NCI-H146 (cell line): ENCODE results near the gene FAM110C.
"Not testable (repeated sequence)": the region's sequence is repeated elsewhere in the genome, so short reads cannot be mapped to it uniquely, and the experiment has no call there.

Experiments used
- DNase-seq: peaks from one replicate; lab custom pipeline; 2025; lab: John Stamatoyannopoulos, UW

FAM110C gene

DNA sequence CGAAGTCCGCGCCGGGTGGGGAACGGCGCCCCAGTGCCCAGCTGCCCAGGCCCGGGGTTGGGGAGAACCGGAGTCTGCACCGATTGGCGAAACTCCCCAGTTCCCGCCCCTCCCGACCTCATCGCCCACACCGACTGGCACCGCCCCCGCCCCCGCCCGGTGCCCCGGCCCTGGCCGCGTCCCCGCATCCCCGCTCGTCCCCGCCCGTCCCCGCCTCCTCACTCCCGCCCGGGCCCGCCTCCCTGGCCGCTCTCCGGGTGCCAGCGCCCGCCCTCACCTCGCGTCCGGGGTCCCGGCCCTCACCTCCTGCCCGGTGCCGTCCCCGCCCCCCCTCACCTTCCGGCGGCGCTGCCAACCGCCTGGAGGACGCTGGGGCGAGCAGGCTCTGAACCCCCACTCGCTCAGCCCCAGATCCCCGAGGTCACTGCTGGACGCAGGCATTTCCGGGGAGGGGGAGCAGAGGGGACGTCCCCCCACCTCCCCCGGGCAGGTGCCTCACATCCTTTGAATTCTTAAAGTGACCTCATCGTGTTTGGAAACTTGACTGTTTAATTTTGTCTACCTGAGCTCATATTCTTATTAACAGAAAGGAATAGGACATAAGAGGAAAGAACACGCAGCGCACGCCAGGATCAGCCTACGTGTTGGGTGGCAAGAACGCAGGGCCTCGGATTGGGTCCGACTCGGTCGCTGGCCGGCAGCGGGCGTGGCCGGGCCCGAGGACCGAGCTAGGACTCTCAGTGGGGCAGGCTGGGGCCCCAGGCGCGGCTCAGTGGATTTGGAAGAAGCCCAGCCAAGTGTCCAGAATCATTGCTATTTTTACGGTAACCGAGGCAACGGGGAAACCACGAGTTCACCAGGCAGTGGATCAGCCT lies at the start of gene FAM110C:
TSS of gene FAM110C (minus strand) at position 35 of the 875 bp plus-strand sequence. CDS start 120 bp downstream, outside the sequence.
- peak; percentile 27 for DNase-seq

DNA sequence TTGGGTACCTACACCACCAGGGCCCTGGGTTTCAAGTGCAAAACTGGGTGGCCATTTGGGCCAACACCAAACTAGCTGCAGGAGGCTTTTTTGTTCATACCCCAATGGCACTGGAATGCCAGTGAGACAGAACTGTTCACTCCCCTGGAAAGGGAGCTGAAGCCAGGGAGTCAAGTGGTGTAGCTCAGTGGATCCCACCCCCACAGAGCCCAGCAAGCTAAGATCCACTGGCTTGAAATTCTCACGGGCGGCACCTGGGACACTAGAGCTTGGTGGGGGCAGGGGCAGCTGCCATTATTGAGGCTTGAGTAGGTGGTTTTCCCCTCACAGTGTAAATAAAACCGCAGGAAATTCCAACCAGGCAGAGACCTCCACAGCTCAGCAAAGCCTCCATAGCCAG lies 46.0 kb upstream of the FAM110C start:
- no peak for DNase-seq

DNA sequence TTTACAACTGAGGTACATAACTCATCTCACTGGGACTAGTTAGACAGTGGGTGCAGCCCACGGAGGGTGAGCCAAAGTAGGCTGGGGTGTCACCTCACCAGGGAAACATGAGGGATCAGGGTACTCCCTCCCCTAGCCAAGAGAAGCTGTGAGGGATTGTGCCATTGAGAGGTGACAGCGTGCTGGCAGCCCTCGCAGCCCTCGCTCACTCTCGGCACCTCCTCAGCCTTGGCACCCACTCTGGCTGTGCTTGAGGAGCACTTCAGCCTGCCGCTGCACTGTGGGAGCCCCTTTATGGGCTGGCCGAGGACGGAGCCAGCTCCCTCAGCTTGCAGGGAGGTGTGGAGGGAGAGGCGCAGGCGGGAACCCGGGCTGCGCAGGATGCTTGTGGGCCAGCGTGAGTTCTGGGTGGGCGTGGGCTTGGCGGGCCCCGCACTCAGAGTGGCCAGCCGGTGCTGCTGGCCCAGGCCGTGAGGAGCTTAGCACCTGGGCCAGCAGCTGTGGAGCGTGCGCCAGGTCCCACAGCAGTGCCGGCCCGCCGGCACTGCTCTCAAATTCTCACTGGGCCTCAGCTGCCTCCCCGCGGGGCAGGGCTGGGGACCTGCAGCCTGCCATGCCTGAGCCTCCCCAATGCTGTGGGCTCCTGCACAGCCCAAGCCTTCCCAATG lies 44.5 kb upstream of the FAM110C start:
- no peak for DNase-seq

DNA sequence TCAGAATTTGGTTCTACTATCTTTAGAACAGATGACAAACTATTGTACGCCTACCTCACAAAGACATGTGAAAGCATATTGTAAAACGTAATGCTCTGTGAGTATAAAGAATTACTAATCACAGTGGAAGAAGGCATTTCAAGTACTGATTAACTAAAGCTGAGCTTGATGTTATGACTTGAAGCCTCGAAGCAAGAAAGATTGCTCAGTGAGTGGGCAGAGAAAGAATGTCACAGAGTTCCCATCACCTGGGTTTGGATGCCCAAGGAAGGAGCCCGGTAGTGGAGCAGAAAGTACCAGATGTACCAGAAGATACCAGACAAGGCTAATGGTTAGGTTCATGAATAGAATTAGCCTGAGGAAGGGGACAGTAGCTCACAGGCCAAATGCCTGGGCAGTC lies 39.5 kb upstream of the FAM110C start:
- no peak for DNase-seq

DNA sequence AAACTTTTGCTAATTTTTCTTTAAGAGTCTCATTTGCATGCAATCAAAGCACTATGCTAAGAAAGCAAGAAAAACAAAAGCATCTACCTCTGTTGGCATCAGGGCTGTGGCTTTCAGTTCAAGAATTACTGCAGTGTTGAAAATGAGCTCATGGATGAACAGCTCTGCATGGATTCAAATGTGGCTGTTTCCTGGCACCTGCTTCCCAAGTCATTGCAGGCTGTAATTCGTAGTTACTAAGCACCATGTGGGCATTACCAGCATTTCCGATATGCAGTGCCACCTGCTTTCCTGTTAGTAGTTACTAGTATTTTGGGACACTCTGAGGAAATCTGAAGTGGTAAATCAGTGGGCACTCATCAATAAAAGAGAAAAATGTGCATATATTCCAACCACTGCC lies 37.8 kb upstream of the FAM110C start:
- no peak for DNase-seq

DNA sequence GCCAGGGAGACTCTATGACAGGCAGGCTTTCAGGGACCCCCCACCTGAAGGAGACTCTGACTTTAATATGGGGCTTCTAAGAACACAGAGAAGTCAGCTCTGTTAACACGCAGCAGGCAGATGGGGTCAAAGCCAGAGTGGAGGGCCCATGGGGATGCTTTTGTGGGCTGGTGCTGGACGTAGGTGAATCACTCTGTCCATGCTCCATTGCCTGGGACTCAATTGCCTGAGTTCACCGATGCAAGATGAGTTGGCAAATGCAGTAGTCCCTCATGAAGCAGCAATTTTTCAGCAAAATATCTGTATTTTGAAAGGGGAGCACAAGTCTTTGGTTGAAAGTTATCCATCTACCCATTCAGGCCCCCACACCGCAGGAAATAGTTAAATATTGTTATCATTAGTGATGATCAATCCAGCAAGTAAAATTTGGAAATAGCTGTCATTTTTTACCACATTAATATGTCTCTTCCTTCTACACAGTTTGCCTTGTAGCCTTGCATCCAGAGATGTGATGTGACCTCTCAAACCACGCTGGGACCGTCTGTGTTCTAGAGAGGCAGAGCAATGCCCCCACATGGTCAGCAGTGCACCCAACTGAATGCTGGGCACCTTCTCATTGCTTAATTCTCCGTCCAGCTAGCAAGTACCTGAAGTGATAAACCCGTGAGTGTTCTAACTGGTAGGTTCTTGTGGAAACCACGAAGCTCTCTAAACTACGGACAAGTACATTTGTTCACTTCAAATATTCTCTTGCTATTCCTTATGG lies 34.8 kb upstream of the FAM110C start:
- DNase-seq = no peak

- no peak for DNase-seq
Observed at GRCh38 chr2:80378-80777, 34.1 kb upstream of the FAM110C start.

DNA sequence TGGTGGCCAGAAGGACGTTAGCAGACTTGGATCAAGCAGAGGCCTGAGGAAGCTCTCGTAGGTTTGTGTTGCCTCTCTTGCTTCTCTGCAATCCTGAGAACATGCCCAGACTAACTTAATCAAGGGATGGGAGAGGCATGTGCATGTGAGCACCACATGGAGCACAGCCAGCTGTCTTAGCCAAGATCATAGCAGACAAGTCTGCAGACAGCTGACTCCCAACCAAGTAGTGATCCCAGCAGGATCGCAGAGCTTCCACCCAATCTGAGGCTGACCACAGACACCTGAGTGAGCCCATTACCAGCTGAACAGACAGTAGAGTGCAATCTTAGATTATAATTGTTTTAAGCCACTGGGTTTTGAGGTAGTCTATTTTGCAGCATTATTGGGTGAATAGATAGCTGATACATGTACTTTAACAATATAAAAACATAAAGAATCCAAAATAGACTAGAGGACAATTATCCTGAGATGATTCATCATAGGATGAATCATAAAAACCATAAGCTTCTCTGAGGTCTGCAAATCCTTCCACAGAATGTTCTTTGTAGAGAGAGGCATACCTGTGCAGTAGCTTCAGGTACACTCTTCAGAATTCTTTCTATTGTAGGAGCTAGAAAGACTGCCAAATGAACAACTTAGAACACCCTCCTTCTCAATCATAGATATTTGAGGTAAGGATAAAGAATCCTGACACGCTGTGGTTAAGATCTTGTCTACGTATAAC lies 25.2 kb upstream of the FAM110C start:
- no peak for DNase-seq

DNA sequence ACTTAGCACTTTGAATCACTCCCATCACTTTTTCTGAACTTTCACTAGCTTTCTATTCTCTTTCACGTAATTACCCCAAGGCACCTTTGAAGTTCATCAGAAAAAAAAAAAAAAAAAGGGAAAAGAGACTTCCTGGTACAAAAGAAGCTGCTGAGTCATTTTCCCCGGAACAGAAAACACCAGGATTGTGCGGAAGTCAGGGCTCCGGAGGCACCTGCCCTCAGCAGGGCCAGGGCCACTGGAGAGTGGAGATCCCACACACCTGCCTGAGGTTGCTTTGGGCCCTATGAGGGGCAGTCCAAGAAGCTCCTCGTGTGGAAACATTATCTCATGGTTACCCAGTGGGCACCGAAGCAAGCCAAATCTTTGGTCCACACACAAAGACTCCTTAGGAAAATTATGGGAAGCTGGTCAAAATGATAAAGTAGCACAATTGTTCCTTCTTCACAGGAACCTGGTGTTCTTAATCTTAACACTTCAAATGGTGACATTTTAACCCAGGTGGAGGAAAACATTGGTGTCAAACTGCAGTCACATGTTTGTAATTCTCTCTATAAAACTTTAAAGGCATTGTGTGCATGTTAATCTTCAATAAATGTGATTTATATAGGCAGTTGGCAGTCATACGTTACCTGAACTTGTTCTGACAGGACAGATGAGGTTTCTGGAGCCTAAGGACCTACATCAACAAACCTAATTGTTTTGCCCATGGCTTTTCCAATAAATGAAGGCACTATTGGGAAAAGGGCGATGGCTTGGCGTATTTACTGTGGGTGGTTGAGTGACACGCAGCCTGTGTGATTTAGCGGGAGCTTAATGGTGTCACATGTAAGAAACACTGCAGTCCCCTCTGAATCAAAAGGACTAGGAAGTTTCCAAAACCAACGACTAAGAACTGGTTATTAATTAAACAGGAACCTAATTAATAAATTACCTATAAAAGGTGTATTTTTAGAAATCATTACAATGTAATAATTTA lies 23.4 kb upstream of the FAM110C start:
- no peak for DNase-seq

GRCh38 chr2:68637-69036 lies 22.3 kb upstream of the FAM110C start:
- DNase-seq = not testable (repeated sequence)

- DNase-seq = no peak
Observed at GRCh38 chr2:66853-67252, 20.5 kb upstream of the FAM110C start.

DNA sequence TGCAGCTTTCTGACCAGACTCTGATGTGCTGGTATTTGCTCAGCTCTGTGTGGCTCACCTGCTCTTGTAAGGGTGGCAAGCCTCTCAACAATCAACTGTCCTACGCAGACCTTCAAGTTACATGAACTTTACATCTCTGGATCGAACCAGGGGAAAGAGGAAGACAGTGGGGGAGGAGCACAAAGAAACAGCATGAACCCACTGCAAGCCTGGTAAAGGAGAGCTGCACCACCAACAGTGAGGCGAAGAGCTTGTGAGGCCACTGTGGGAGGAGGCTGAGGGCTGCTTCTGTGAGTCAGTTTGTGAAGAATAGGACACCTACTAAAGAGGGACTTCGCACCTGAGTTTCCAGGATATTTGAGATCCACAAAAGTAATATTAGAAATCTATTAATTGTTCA lies 18.8 kb upstream of the FAM110C start:
- DNase-seq = no peak

GRCh38 chr2:55587-56448 lies 9.5 kb upstream of the FAM110C start:
- DNase-seq = no peak

- no peak for DNase-seq
Observed at GRCh38 chr2:51613-52012, 5.3 kb upstream of the FAM110C start.

GRCh38 chr2:47737-48136 lies 1.4 kb upstream of the FAM110C start:
- no peak for DNase-seq

- no peak for DNase-seq
Observed at GRCh38 chr2:47346-47725, 1.0 kb upstream of the FAM110C start.

DNA sequence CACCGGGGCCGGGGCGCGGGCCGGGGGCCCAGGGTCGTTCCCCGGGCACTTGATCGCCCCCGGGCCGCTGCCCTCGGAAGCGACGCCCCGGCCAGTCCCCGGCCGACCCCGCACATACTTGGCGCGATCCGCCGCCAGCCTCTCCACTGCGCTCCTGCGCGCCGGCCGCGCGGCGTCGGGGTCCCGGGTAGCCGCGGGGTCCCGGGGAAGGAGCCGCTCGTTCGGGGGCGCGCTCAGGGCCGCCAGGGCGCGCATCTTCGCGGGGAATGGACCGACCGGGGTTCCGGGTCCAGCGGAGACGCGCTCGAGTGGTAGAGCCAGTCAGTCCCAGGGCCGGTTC lies 204 bp downstream of the FAM110C start:
- no peak for DNase-seq

GRCh38 chr2:45342-46130 lies 769 bp downstream of the FAM110C start:
- no peak for DNase-seq

GRCh38 chr2:44748-45341 lies 1.5 kb downstream of the FAM110C start:
- DNase-seq = peak; percentile 4
